ENCODE data around the gene EIF4G1. TPM values are rescaled to one million over a fixed set of nuclear protein-coding genes. Genes with fewer than 3 reads are reported as not detected.

EIF4G1 gene
- total RNA-seq, 2 donors from 2014 or later, result 263 to 524 TPM

- no peaks in the 10 kb centered on the region for H3K36me3 ChIP-seq
- no peak for TF ChIP-seq CTCF (IDR thresholded peaks at IDR 0.05)
- no peaks in the 10 kb centered on the region for H3K9me3 ChIP-seq
- no peaks in the 10 kb centered on the region for H3K27me3 ChIP-seq
- no peak overlapping the region for H3K27ac ChIP-seq
- H3K9ac ChIP-seq (ENCODE audit: low read depth in 2 of 2, low read length in 2 of 2), result no peak overlapping the region
- intact Hi-C loops (cut with DNase I), result no loop called here
- no peak overlapping the region for H3K4me3 ChIP-seq
- no peak for DNase-seq
- H3K4me1 ChIP-seq, result peaks cover 5% of the 10 kb centered on the region
These were observed 43.8 kb downstream of the EIF4G1 start for GRCh38 chr3:184358124-184358767.

GRCh38 chr3:184358921-184359350 is 44.5 kb downstream of the EIF4G1 start:
- Histone ChIP-seq H3K27ac (no peak overlapping the region), H3K27me3 (no peaks in the 10 kb centered on the region), H3K4me1 (peaks cover 5% of the 10 kb centered on the region), H3K9ac (ENCODE audit: low read depth in 2 of 2, low read length in 2 of 2) (no peak overlapping the region), H3K36me3 (no peaks in the 10 kb centered on the region), H3K4me3 (no peak overlapping the region), H3K9me3 (no peaks in the 10 kb centered on the region)
- no peak for DNase-seq
- intact Hi-C loops (cut with DNase I), result no loop called here
- no peak for TF ChIP-seq CTCF (IDR thresholded peaks at IDR 0.05)

- TF ChIP-seq CTCF (IDR thresholded peaks at IDR 0.05), result no peak
- H3K27me3 ChIP-seq, result no peaks in the 10 kb centered on the region
- H3K36me3 ChIP-seq, result no peaks in the 10 kb centered on the region
- no peak overlapping the region for H3K27ac ChIP-seq
- peaks cover 10% of the 10 kb centered on the region for H3K4me1 ChIP-seq
- no peaks in the 10 kb centered on the region for H3K9me3 ChIP-seq
- DNase-seq, result no peak
- H3K4me3 ChIP-seq, result no peak overlapping the region
- H3K9ac ChIP-seq (ENCODE audit: low read depth in 2 of 2, low read length in 2 of 2), result no peak overlapping the region
- intact Hi-C loops (cut with DNase I), result no loop called here
These were observed 45.2 kb downstream of the EIF4G1 start for GRCh38 chr3:184359610-184360009.

GRCh38 chr3:184360070-184360928 is 45.9 kb downstream of the EIF4G1 start:
- TF ChIP-seq CTCF (IDR thresholded peaks at IDR 0.05), result no peak
- intact Hi-C loops (cut with DNase I), result no loop called here
- Histone ChIP-seq H3K36me3 (no peaks in the 10 kb centered on the region), H3K9ac (ENCODE audit: low read depth in 2 of 2, low read length in 2 of 2) (peak overlapping the region; percentile 90 to 99), H3K9me3 (no peaks in the 10 kb centered on the region), H3K27ac (peak overlapping the region; percentile 99), H3K27me3 (no peaks in the 10 kb centered on the region), H3K4me1 (peaks cover 10% of the 10 kb centered on the region), H3K4me3 (peak overlapping the region; percentile 87)
- DNase-seq, result no peak

- intact Hi-C loops (cut with DNase I), result no loop called here
- H3K4me1 ChIP-seq, result peaks cover 10% of the 10 kb centered on the region
- H3K36me3 ChIP-seq, result no peaks in the 10 kb centered on the region
- H3K27ac ChIP-seq, result peak overlapping the region; percentile 99
- no peaks in the 10 kb centered on the region for H3K27me3 ChIP-seq
- peak overlapping the region; percentile 90 to 99 for H3K9ac ChIP-seq (ENCODE audit: low read depth in 2 of 2, low read length in 2 of 2)
- no peak for TF ChIP-seq CTCF (IDR thresholded peaks at IDR 0.05)
- H3K9me3 ChIP-seq, result no peaks in the 10 kb centered on the region
- peak overlapping the region; percentile 87 for H3K4me3 ChIP-seq
- DNase-seq, result no peak
These were observed 46.6 kb downstream of the EIF4G1 start for GRCh38 chr3:184360929-184361531.
